HepG2 (cell line): Measurements from ENCODE around the gene SYNGR2. TPM values are rescaled to one million over a fixed set of nuclear protein-coding genes. Genes with fewer than 3 reads are reported as not detected.

Source experiments
- BRD4 ChIP-seq: sonication (generic); formaldehyde crosslinking; IDR thresholded peaks from 2 replicates; pipeline ENCODE4 v1.4.0; 2020; ENCODE audit warnings: missing genetic modification reagents
- FOXO4 ChIP-seq: sonication (generic); formaldehyde crosslinking; conservative IDR thresholded peaks from 2 replicates; pipeline ENCODE4 v1.8.1; 2023; ENCODE audit warnings: missing genetic modification reagents
- GFI1 ChIP-seq: sonication (generic); formaldehyde crosslinking; IDR thresholded peaks from 2 replicates; pipeline ENCODE4 v1.5.0; 2020; ENCODE audit warnings: missing genetic modification reagents, mild to moderate bottlenecking, borderline replicate concordance
- GLMP ChIP-seq: sonication (generic); formaldehyde crosslinking; IDR thresholded peaks from 2 replicates; pipeline ENCODE4 v1.9.0; 2021; ENCODE audit warnings: missing genetic modification reagents, mild to moderate bottlenecking, borderline replicate concordance
- GMEB2 ChIP-seq: IDR thresholded peaks from 2 replicates; pipeline ENCODE4 v1.6.1; 2016; ENCODE audit warnings: missing biosample characterization, missing genetic modification reagents, low read depth
- PLRG1 ChIP-seq: fragments of 450-650 bp; conservative IDR thresholded peaks from 2 replicates; pipeline ENCODE4 v1.6.1; 2016
- SETDB1 ChIP-seq: sonication (generic); formaldehyde crosslinking; IDR thresholded peaks from 2 replicates; pipeline ENCODE4 v1.5.1; 2020; ENCODE audit warnings: missing genetic modification reagents, mild to moderate bottlenecking, borderline replicate concordance
- SMC3 ChIP-seq: IDR thresholded peaks from 2 replicates; pipeline ENCODE4 v1.6.1; 2011; ENCODE audit warnings: low read length, improper control_type of control experiment
- SNAPC2 ChIP-seq: sonication (generic); formaldehyde crosslinking; IDR thresholded peaks from 2 replicates; pipeline ENCODE4 v1.8.1; 2022; ENCODE audit warnings: mild to moderate bottlenecking, missing genetic modification reagents
- SNRNP70 ChIP-seq: fragments of 200-400 bp; formaldehyde crosslinking; IDR thresholded peaks from 2 replicates; pipeline ENCODE4 v1.6.1; 2017; ENCODE audit warnings: mild to moderate bottlenecking, low read depth, low read length, moderate library complexity
- SRF ChIP-seq: IDR thresholded peaks from 2 replicates; pipeline ENCODE4 v1.6.1; 2011; ENCODE audit warnings: mild to moderate bottlenecking, low read depth, low read length, moderate library complexity
- TEAD3 ChIP-seq: optimal IDR thresholded peaks from 2 replicates; pipeline ENCODE3; 2016; ENCODE audit warnings: borderline replicate concordance
- TRAFD1 ChIP-seq: sonication (generic); formaldehyde crosslinking; IDR thresholded peaks from 2 replicates; pipeline ENCODE4 v1.5.1; 2020; ENCODE audit warnings: missing genetic modification reagents, mild to moderate bottlenecking, borderline replicate concordance
- ZFX ChIP-seq: sonication (generic); formaldehyde crosslinking; IDR thresholded peaks from 2 replicates; pipeline ENCODE4 v1.4.0; 2020; ENCODE audit warnings: mild to moderate bottlenecking, low read depth, missing genetic modification reagents, moderate library complexity
- ZMYM2 ChIP-seq: sonication (generic); formaldehyde crosslinking; IDR thresholded peaks from 2 replicates; pipeline ENCODE4 v1.8.0; 2022; ENCODE audit warnings: mild to moderate bottlenecking, missing genetic modification reagents
- ZNF138 ChIP-seq: sonication (generic); formaldehyde crosslinking; IDR thresholded peaks from 2 replicates; pipeline ENCODE4 v1.5.0; 2020; ENCODE audit warnings: mild to moderate bottlenecking, low read depth, missing genetic modification reagents
- ZNF589 ChIP-seq: sonication (generic); formaldehyde crosslinking; conservative IDR thresholded peaks from 2 replicates; pipeline ENCODE4 v1.8.0; 2022; ENCODE audit warnings: mild to moderate bottlenecking, moderate library complexity, missing genetic modification reagents
- ZNF639 ChIP-seq: conservative IDR thresholded peaks from 2 replicates; pipeline ENCODE4 v1.6.1; 2018; ENCODE audit warnings: missing genetic modification reagents
- ZNF672 ChIP-seq: sonication (generic); formaldehyde crosslinking; IDR thresholded peaks from 2 replicates; pipeline ENCODE4 v1.8.1; 2022; ENCODE audit warnings: missing genetic modification reagents
- ZNF772 ChIP-seq: sonication (generic); formaldehyde crosslinking; IDR thresholded peaks from 2 replicates; pipeline ENCODE4 v1.5.0; 2020; ENCODE audit warnings: mild to moderate bottlenecking, missing genetic modification reagents
- polyA plus RNA-seq, 8 experiments: library from polyadenylated mRNA; depleted of rRNA in 3 of 8; stranded (reverse) in 7 of 8; unstranded in 1 of 8; fragments of >200 nt; fragmentation: Illumina TruSeq in 4 of 8; extraction: Trizol in 4 of 8; gene quantifications; 2 replicates each; pipeline versions ENCODE4 v1.2.1 to v1.2.3, GENCODE V29; 2011 to 2016; ENCODE audit warnings: low read depth in 4 of 8, missing spikeins in 1 of 8, mixed read lengths in 1 of 8; ENCODE audit not compliant: insufficient read depth in 1 of 8
- total RNA-seq, 5 experiments: library from RNA; depleted of rRNA; stranded (reverse); fragments of >200 nt; fragmentation: Illumina TruSeq; extraction: Trizol; gene quantifications; 2 replicates each; pipeline ENCODE4 v1.2.3, GENCODE V29; 2016; ENCODE audit warnings: low read depth in 1 of 5

SYNGR2 gene
- total and polyA plus RNA-seq, 2 of the 13 experiments (the other 11 are each of a cell fraction or from before 2014, with no cell fraction given): 46.7 to 170 TPM

- TF ChIP-seq GLMP (CRISPR knock-in tag): no peak
- no peak for TF ChIP-seq GMEB2 (CRISPR knock-in tag)
- no peak for TF ChIP-seq TEAD3
- TF ChIP-seq SRF: no peak
- TF ChIP-seq ZNF672 (CRISPR knock-in tag): no peak
- no peak for TF ChIP-seq PLRG1
- TF ChIP-seq ZFX: peak; percentile 5; the same call in 1 of the 2 replicates
- TF ChIP-seq ZMYM2 (CRISPR knock-in tag): no peak; the same call in 1 of the 2 replicates
- TF ChIP-seq ZNF639 (CRISPR knock-in tag): no peak
- TF ChIP-seq ZNF772 (CRISPR knock-in tag): no peak
- TF ChIP-seq BRD4 (CRISPR knock-in tag): no peak
- TF ChIP-seq FOXO4: 0 out of 2 replicates have a peak, but pooled peaks have one; percentile 86
- TF ChIP-seq GFI1 (CRISPR knock-in tag): no peak
- TF ChIP-seq ZNF589: no peak
- TF ChIP-seq SMC3: no peak
- TF ChIP-seq SNAPC2 (CRISPR knock-in tag): no peak
- no peak for TF ChIP-seq TRAFD1 (CRISPR knock-in tag)
- no peak for TF ChIP-seq SNRNP70
- TF ChIP-seq SETDB1 (CRISPR knock-in tag): no peak
- no peak for TF ChIP-seq ZNF138 (CRISPR knock-in tag)
Measured at GRCh38 chr17:78135858-78136500, 32.4 kb upstream of the SYNGR2 start (continued).
